ENCODE measurements around the gene SAMD3.
"Not testable (repeated sequence)": the region's sequence is repeated elsewhere in the genome, so short reads cannot be mapped to it uniquely, and the experiment has no call there.

Gene SAMD3

GRCh38 chr6:130118236-130118635, 104.5 kb downstream of the SAMD3 start:
- DNase-seq, result no peak
- TF ChIP-seq GATA1 (IDR thresholded peaks at IDR 0.05; ENCODE audit: low read depth, low read length) (no peak), POLR2A (IDR thresholded peaks at IDR 0.05; ENCODE audit: low read length) (no peak)

GRCh38 chr6:130117187-130117701, 105.5 kb downstream of the SAMD3 start:
- not testable (repeated sequence) for DNase-seq

- DNase-seq, result no peak
- TF ChIP-seq GATA1 (IDR thresholded peaks at IDR 0.05; ENCODE audit: low read depth, low read length) (no peak), POLR2A (IDR thresholded peaks at IDR 0.05; ENCODE audit: low read length) (no peak)
Observed at GRCh38 chr6:130116273-130116672, 106.5 kb downstream of the SAMD3 start.

- TF ChIP-seq GATA1 (IDR thresholded peaks at IDR 0.05; ENCODE audit: low read depth, low read length) (no peak), POLR2A (IDR thresholded peaks at IDR 0.05; ENCODE audit: low read length) (no peak)
Observed at GRCh38 chr6:130115036-130115435, 107.7 kb downstream of the SAMD3 start.

GRCh38 chr6:130113201-130113710, 109.5 kb downstream of the SAMD3 start:
- TF ChIP-seq GATA1 (IDR thresholded peaks at IDR 0.05; ENCODE audit: low read depth, low read length), result no peak
- no peak for TF ChIP-seq POLR2A (IDR thresholded peaks at IDR 0.05; ENCODE audit: low read length)
- DNase-seq, result no peak

More at GRCh38 chr6:130115036-130115435, 107.7 kb downstream of the SAMD3 start:
- DNase-seq, result no peak

GRCh38 chr6:130111031-130111430, 111.7 kb downstream of the SAMD3 start:
- TF ChIP-seq GATA1 (IDR thresholded peaks at IDR 0.05; ENCODE audit: low read depth, low read length) (no peak), POLR2A (IDR thresholded peaks at IDR 0.05; ENCODE audit: low read length) (no peak)
- no peak for DNase-seq

GRCh38 chr6:130107710-130108109, 115.0 kb downstream of the SAMD3 start:
- DNase-seq, result no peak
- TF ChIP-seq POLR2A (IDR thresholded peaks at IDR 0.05; ENCODE audit: low read length), result no peak
- TF ChIP-seq GATA1 (IDR thresholded peaks at IDR 0.05; ENCODE audit: low read depth, low read length), result no peak

- DNase-seq, result no peak
- TF ChIP-seq GATA1 (IDR thresholded peaks at IDR 0.05; ENCODE audit: low read depth, low read length) (no peak), POLR2A (IDR thresholded peaks at IDR 0.05; ENCODE audit: low read length) (no peak)
Observed at GRCh38 chr6:130105996-130106704, 116.6 kb downstream of the SAMD3 start.

GRCh38 chr6:130099119-130099518, 123.6 kb downstream of the SAMD3 start:
- DNase-seq, result no peak

GRCh38 chr6:130098317-130098716, 124.4 kb downstream of the SAMD3 start:
- no peak for TF ChIP-seq GATA1 (IDR thresholded peaks at IDR 0.05; ENCODE audit: low read depth, low read length)
- TF ChIP-seq POLR2A (IDR thresholded peaks at IDR 0.05; ENCODE audit: low read length), result no peak
- no peak for DNase-seq

More at GRCh38 chr6:130099119-130099518, 123.6 kb downstream of the SAMD3 start:
- TF ChIP-seq GATA1 (IDR thresholded peaks at IDR 0.05; ENCODE audit: low read depth, low read length) (no peak), POLR2A (IDR thresholded peaks at IDR 0.05; ENCODE audit: low read length) (no peak)
